KOPT-K1 (cell line): ENCODE results near the gene OSGEPL1.
A peak's percentile ranks its signal among the peaks of the same experiment; 100 is the strongest.

ENCODE experiments used
- H3K27ac ChIP-seq: fragments of 200-600 bp; sonication (generic); 2 replicates; pipeline ENCODE4 v1.5.1; 2016; ENCODE audit warnings: antibody characterized with exemption, mild to moderate bottlenecking, low read depth, low read length; ENCODE audit not compliant: poor library complexity, severe bottlenecking
- H3K36me3 ChIP-seq: fragments of 200-600 bp; sonication (generic); 2 replicates; pipeline ENCODE4 v1.5.1; 2017; ENCODE audit warnings: antibody characterized with exemption, mild to moderate bottlenecking, low read length, moderate library complexity; ENCODE audit not compliant: insufficient read depth
- H3K9me3 ChIP-seq: fragments of 200-600 bp; sonication (generic); 2 replicates; pipeline ENCODE4 v1.5.1; 2017; ENCODE audit warnings: antibody characterized with exemption, low read length, mild to moderate bottlenecking; ENCODE audit not compliant: insufficient read depth, poor library complexity, severe bottlenecking

OSGEPL1 gene, protein sequence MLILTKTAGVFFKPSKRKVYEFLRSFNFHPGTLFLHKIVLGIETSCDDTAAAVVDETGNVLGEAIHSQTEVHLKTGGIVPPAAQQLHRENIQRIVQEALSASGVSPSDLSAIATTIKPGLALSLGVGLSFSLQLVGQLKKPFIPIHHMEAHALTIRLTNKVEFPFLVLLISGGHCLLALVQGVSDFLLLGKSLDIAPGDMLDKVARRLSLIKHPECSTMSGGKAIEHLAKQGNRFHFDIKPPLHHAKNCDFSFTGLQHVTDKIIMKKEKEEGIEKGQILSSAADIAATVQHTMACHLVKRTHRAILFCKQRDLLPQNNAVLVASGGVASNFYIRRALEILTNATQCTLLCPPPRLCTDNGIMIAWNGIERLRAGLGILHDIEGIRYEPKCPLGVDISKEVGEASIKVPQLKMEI

GRCh38 chr2:189762551-189763298, at the start of gene OSGEPL1:
OSGEPL1 (minus strand) TSS chr2:189762792; CDS start chr2:189761640, 1,152 bp downstream.
- no peaks in the 10 kb centered on the region for H3K9me3 ChIP-seq
- peaks cover 18% of the 10 kb centered on the region for H3K36me3 ChIP-seq
- H3K27ac ChIP-seq, result peak within 1 kb of the TSS; percentile 84

DNA sequence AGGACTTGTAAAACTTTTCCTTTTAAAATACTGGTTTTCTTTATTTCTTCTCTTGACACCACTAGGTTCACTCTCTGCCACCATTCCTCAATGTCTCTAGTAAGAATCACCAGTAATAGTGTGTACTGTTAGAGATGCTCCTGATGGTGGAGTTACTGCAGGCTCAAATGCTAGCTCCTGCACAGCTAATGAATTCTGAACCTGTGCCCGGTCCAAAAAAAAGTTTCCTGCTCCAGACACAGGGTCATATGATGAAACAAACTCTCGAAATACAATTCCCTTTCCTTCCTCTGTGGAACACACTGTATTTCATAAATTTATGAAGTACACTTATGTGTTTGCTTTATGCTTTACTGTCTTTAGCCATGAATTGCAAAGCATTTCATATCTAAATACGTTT, 40.8 kb upstream of the OSGEPL1 start:
- H3K9me3 ChIP-seq, result no peaks in the 10 kb centered on the region
- H3K36me3 ChIP-seq, result peaks cover 90% of the 10 kb centered on the region
- no peak overlapping the region for H3K27ac ChIP-seq

DNA sequence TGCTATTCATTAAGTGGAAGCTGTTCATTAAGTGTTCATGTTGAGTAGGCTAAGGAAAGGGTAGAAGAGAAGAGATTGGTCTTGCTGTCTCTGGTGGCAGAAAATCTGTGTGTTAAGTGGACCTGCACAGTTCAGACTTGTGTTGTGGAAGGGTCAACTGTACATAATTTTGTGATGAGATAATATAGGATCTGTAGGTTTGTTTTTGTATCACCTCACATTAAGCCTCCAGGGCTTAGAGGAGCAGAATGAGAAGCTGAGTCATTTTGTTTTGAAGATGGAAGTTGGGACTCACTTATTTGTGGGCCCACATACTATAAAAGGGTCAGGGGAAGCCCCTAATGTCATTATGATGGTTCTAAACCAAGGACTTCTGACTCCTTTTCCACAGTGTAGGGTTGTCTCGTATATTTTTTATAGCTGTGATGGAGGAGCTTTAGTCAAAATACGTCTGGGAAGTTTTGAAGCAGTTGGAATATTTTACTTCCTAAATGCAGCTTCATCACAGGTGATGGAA, 39.9 kb upstream of the OSGEPL1 start:
- H3K36me3 ChIP-seq, result peaks cover 90% of the 10 kb centered on the region
- no peaks in the 10 kb centered on the region for H3K9me3 ChIP-seq
- no peak overlapping the region for H3K27ac ChIP-seq

- no peak overlapping the region for H3K27ac ChIP-seq
- peaks cover 94% of the 10 kb centered on the region for H3K36me3 ChIP-seq
- no peaks in the 10 kb centered on the region for H3K9me3 ChIP-seq
Observed at GRCh38 chr2:189799531-189799930, 36.9 kb upstream of the OSGEPL1 start.

- H3K36me3 ChIP-seq, result peaks cover 94% of the 10 kb centered on the region
- no peaks in the 10 kb centered on the region for H3K9me3 ChIP-seq
- no peak overlapping the region for H3K27ac ChIP-seq
Observed at GRCh38 chr2:189799030-189799331, 36.4 kb upstream of the OSGEPL1 start.

- Histone ChIP-seq H3K9me3 (no peaks in the 10 kb centered on the region), H3K36me3 (peaks cover 94% of the 10 kb centered on the region), H3K27ac (no peak overlapping the region)
Observed at GRCh38 chr2:189798312-189799029, 35.9 kb upstream of the OSGEPL1 start.

- Histone ChIP-seq H3K36me3 (peaks cover 94% of the 10 kb centered on the region), H3K9me3 (no peaks in the 10 kb centered on the region)
Observed at GRCh38 chr2:189797902-189798301, 35.3 kb upstream of the OSGEPL1 start.

GRCh38 chr2:189794310-189794709, 31.7 kb upstream of the OSGEPL1 start:
- Histone ChIP-seq H3K9me3 (no peaks in the 10 kb centered on the region), H3K27ac (no peak overlapping the region), H3K36me3 (peaks cover 80% of the 10 kb centered on the region)

More at GRCh38 chr2:189797902-189798301, 35.3 kb upstream of the OSGEPL1 start:
- H3K27ac ChIP-seq, result no peak overlapping the region

GRCh38 chr2:189791338-189792042, 28.9 kb upstream of the OSGEPL1 start:
- no peaks in the 10 kb centered on the region for H3K9me3 ChIP-seq
- peaks cover 74% of the 10 kb centered on the region for H3K36me3 ChIP-seq
- H3K27ac ChIP-seq, result peak overlapping the region; percentile 64

DNA sequence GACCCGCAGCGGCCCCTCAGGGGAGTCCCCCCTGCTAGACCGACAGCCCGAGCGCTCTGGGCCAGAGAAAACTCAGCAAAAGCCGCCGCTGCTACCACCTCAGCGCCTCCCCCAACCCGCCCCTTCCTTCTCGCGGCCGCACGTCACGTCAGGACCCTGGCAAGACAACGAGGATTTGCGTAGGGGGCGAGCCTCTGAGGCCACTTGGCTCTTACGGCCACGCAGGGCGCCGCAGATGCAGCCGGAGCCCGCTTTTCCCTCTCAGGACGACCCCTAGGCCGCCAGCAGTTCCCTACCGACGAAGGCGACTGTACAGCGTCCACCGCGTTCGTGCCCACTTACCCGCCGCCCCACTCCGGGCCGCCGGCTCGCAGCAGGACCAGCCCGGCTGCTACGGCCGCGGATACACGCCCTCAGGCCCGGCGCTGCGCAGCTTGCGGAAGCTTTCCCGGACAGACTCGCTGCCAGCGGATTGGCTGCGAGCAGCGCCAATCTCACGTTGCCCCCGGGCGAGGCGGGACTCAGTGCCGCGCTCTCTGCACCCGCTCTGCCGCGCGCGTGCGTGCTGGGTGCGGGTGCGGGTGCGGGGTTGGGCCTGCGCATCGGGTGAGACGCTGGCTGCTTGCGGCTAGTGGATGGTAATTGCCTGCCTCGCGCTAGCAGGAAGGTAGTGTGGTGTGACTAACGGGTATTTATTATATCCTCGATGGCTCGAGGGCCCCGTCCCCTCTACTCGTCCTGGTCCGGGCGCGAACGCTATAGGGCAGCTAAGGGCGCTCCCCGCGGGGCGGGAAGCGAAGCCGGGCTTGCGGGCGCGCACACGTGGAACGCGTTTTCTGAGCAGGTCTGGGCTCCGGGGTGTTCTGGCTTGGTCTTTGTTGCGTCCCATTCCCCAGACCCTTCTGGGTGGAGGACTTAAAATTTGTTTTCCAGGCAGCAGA, 21.6 kb upstream of the OSGEPL1 start, which contains the start of the genes ORMDL1 and PMS1:
Gene ORMDL1 (minus strand): TSS at position 413 of the 941 bp plus-strand sequence. CDS start 1,744 bp downstream, outside the sequence.
Gene PMS1 (plus strand): TSS at position 524 of the 941 bp plus-strand sequence. CDS start 7,360 bp downstream, outside the sequence.
- peak within 1 kb of the TSS; percentile 80 for H3K27ac ChIP-seq
- H3K9me3 ChIP-seq, result no peaks in the 10 kb centered on the region
- peaks cover 54% of the 10 kb centered on the region for H3K36me3 ChIP-seq

GRCh38 chr2:189783451-189783926, 20.9 kb upstream of the OSGEPL1 start:
- Histone ChIP-seq H3K36me3 (peaks cover 54% of the 10 kb centered on the region), H3K27ac (peak overlapping the region; percentile 80), H3K9me3 (no peaks in the 10 kb centered on the region)

GRCh38 chr2:189782221-189782671, 19.7 kb upstream of the OSGEPL1 start:
- Histone ChIP-seq H3K9me3 (no peaks in the 10 kb centered on the region), H3K36me3 (peaks cover 59% of the 10 kb centered on the region), H3K27ac (no peak overlapping the region)

DNA sequence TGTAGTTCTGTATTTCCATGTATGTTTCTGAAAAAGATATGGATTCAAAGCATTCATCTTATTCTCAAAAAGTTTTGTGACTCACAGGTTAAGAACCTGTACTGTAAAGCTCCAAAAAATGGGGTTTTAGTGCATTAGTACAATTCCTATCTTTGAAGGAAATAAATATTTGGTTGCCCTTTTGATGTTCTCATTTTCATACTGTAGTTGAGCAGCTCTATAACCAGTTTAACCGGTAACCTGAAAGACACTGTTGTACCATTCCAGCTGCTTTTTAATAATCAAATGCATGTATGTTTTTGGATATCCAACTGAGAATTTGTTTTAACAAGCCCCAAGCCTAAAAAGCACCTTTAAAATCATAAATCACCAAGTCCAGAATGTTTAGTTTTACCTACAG, 9.6 kb upstream of the OSGEPL1 start:
- Histone ChIP-seq H3K27ac (no peak overlapping the region), H3K36me3 (peaks cover 98% of the 10 kb centered on the region), H3K9me3 (no peaks in the 10 kb centered on the region)
